Colonic mucosa (tissue), 4 donors: Measurements from ENCODE around the gene LDHA. TPM values are rescaled to one million over a fixed set of nuclear protein-coding genes. Genes with fewer than 3 reads are reported as not detected.

ENCODE experiments used
- DNase-seq: peaks from one replicate; pipeline ENCODE4 v3.0.0-alpha.2; 2020
- H3K27ac ChIP-seq: fragments of 200-600 bp; one replicate; pipeline ENCODE4 v1.8.0; 2021
- H3K27me3 ChIP-seq: fragments of 200-600 bp; one replicate; pipeline ENCODE4 v1.8.0; 2021
- H3K36me3 ChIP-seq: fragments of 200-600 bp; one replicate; pipeline ENCODE4 v1.8.0; 2021
- H3K4me1 ChIP-seq: fragments of 200-600 bp; one replicate; pipeline ENCODE4 v1.8.0; 2021; ENCODE audit warnings: mild to moderate bottlenecking
- H3K4me3 ChIP-seq: fragments of 200-600 bp; one replicate; pipeline ENCODE4 v1.8.0; 2021
- H3K9ac ChIP-seq, 2 donors: one replicate each; pipeline ENCODE4 v1.7.0; 2013; ENCODE audit warnings: control low read depth in 2 of 2, low read depth in 2 of 2, low read length in 2 of 2
- H3K9me3 ChIP-seq: fragments of 200-600 bp; one replicate; pipeline ENCODE4 v1.8.0; 2021
- CTCF ChIP-seq: fragments of 200-600 bp; IDR thresholded peaks from one replicate; pipeline ENCODE4 v1.8.0; 2022; ENCODE audit warnings: antibody characterized with exemption, mild to moderate bottlenecking
- intact Hi-C: fragments of 100-400 bp; cut with DNase I; formaldehyde crosslinking; loops from one replicate; pipeline ENCODE4 v1.14.1; 2022
- total RNA-seq, 2 donors: library from RNA; stranded (reverse); fragmentation: NEBNext Ultra II Directional in 1 of 2; extraction: Animal tissue kit (Norgen Biotek cat#: 25700) in 1 of 2; gene quantifications; one replicate each; pipeline ENCODE4 v1.2.1, GENCODE V29; 2021
- donor health status: healthy.
- donor health status: DM: no; HTN: no; CAD: no.
- donor health status: DM: no; HTN: no; CAD: no.

The LDHA gene
- 1,000 to 10,000 TPM in 1 of 2 donors, 100 to 1,000 TPM in 1; 555 to 1,280 TPM for total RNA-seq

GRCh38 chr11:18394275-18394927 lies at the start of gene LDHA:
Gene LDHA (plus strand): TSS chr11:18394563. CDS start chr11:18396843, 2,280 bp downstream.
- intact Hi-C loops = no loop called here
- Histone ChIP-seq H3K9me3 (no peaks in the 10 kb centered on the region), H3K9ac (peak within 1 kb of the TSS; percentile 82 to 100), H3K4me3 (peak within 1 kb of the TSS; percentile 91), H3K27me3 (no peaks in the 10 kb centered on the region), H3K36me3 (peaks cover 9% of the 10 kb centered on the region), H3K27ac (peak within 1 kb of the TSS; percentile 97), H3K4me1 (peaks cover 3% of the 10 kb centered on the region)
- TF ChIP-seq CTCF = no peak
- peak; percentile 99 for DNase-seq

- Histone ChIP-seq H3K27me3 (no peaks in the 10 kb centered on the region), H3K36me3 (peaks cover 6% of the 10 kb centered on the region), H3K9ac (no peak overlapping the region), H3K4me1 (no peaks in the 10 kb centered on the region), H3K4me3 (no peak overlapping the region), H3K9me3 (no peaks in the 10 kb centered on the region), H3K27ac (no peak overlapping the region)
- no peak for TF ChIP-seq CTCF
- DNase-seq = no peak
- intact Hi-C loops = loop anchor here (10.0 kb wide), 1 partner anchor 67 kb away; the partner anchor contains the start of gene LDHC
Measured at GRCh38 chr11:18347471-18348125, 46.8 kb upstream of the LDHA start.

GRCh38 chr11:18352581-18352980 lies 41.8 kb upstream of the LDHA start:
- Histone ChIP-seq H3K27me3 (no peaks in the 10 kb centered on the region), H3K4me3 (no peak overlapping the region), H3K36me3 (peaks cover 6% of the 10 kb centered on the region), H3K4me1 (no peaks in the 10 kb centered on the region), H3K27ac (no peak overlapping the region), H3K9ac (no peak overlapping the region), H3K9me3 (no peaks in the 10 kb centered on the region)
- intact Hi-C loops = no loop called here
- TF ChIP-seq CTCF = no peak
- DNase-seq = no peak

- no peak for DNase-seq
- H3K36me3 ChIP-seq = peaks cover 4% of the 10 kb centered on the region
- intact Hi-C loops = no loop called here
Measured at GRCh38 chr11:18358646-18359045, 35.7 kb upstream of the LDHA start.

GRCh38 chr11:18361154-18361553 lies 33.2 kb upstream of the LDHA start:
- Histone ChIP-seq H3K27me3 (no peaks in the 10 kb centered on the region), H3K9ac (no peak overlapping the region), H3K4me3 (no peak overlapping the region), H3K9me3 (no peaks in the 10 kb centered on the region), H3K27ac (no peak overlapping the region), H3K36me3 (peaks cover 10% of the 10 kb centered on the region), H3K4me1 (no peaks in the 10 kb centered on the region)
- intact Hi-C loops = no loop called here
- DNase-seq = no peak
- no peak for TF ChIP-seq CTCF

More at GRCh38 chr11:18358646-18359045, 35.7 kb upstream of the LDHA start:
- no peaks in the 10 kb centered on the region for H3K4me1 ChIP-seq
- no peaks in the 10 kb centered on the region for H3K27me3 ChIP-seq
- H3K4me3 ChIP-seq = no peak overlapping the region
- H3K27ac ChIP-seq = no peak overlapping the region
- H3K9me3 ChIP-seq = no peaks in the 10 kb centered on the region
- TF ChIP-seq CTCF = no peak
- no peak overlapping the region for H3K9ac ChIP-seq
